Globus pallidus (tissue), 1 donor: ENCODE data around the gene LBH.

Experiments
- DNase-seq: peaks from one replicate; pipeline ENCODE4 v3.0.0-alpha.2; 2015; ENCODE audit warnings: low spot score

LBH gene

GRCh38 chr2:30303095-30303494 lies 71.8 kb downstream of the LBH start:
- no peak for DNase-seq

GRCh38 chr2:30305235-30305634 lies 73.9 kb downstream of the LBH start:
- DNase-seq = no peak

GRCh38 chr2:30306522-30306921 lies 75.2 kb downstream of the LBH start:
- no peak for DNase-seq

- no peak for DNase-seq
These were observed 76.9 kb downstream of the LBH start for GRCh38 chr2:30308280-30308679.
